SK-N-SH treated with all-trans-retinoic acid at 6 μM for 48 hours (cell line): ENCODE results near the gene SMIM38.

ENCODE experiments used
- GLIS3 ChIP-seq: fragments of 250-450 bp; sonication (Bioruptor Pico); IDR thresholded peaks from 2 replicates; pipeline ENCODE4 v1.5.0; 2020; ENCODE audit warnings: mild to moderate bottlenecking, moderate library complexity
- OSR1 ChIP-seq: fragments of 250-450 bp; sonication (Bioruptor Pico); IDR thresholded peaks from 2 replicates; pipeline ENCODE4 v1.8.0; 2022; ENCODE audit warnings: moderate library complexity, mild to moderate bottlenecking, inconsistent platforms
- ZFP3 ChIP-seq: fragments of 250-450 bp; sonication (Bioruptor Pico); IDR thresholded peaks from 2 replicates; pipeline ENCODE4 v1.5.0; 2020; ENCODE audit warnings: mild to moderate bottlenecking, moderate library complexity

- TF ChIP-seq OSR1 (CRISPR knock-in tag) (no peak), GLIS3 (no peak), ZFP3 (CRISPR knock-in tag) (no peak)
Observed at GRCh38 chr11:69172674-69173073, 16.9 kb downstream of the SMIM38 start.
